DOHH2 (cell line): Measurements from ENCODE around the gene SLC33A1.

Experiments used
- H3F3A ChIP-seq: fragments of 200-600 bp; sonication (generic), shearing (Covaris generic); 2 replicates; pipeline ENCODE4 v1.6.0; 2016; ENCODE audit warnings: antibody characterized with exemption, mild to moderate bottlenecking; ENCODE audit not compliant: control insufficient read depth, insufficient read depth
- H3K27ac ChIP-seq: fragments of 200-600 bp; sonication (generic); 2 replicates; pipeline ENCODE4 v1.5.1; 2014; ENCODE audit warnings: low read depth, mild to moderate bottlenecking, low read length, moderate library complexity
- H3K27me3 ChIP-seq: fragments of 200-600 bp; sonication (generic); 2 replicates; pipeline ENCODE4 v1.6.1; 2014; ENCODE audit warnings: mild to moderate bottlenecking, low read length, mixed read lengths; ENCODE audit not compliant: control insufficient read depth
- H3K36me3 ChIP-seq: fragments of 200-600 bp; sonication (generic); 2 replicates; pipeline ENCODE4 v1.6.1; 2014; ENCODE audit warnings: mild to moderate bottlenecking, low read length, moderate library complexity, mixed read lengths; ENCODE audit not compliant: control insufficient read depth
- H3K4me1 ChIP-seq: fragments of 200-600 bp; sonication (generic); 2 replicates; pipeline ENCODE4 v1.6.1; 2014; ENCODE audit warnings: mild to moderate bottlenecking, low read length, mixed read lengths; ENCODE audit not compliant: control insufficient read depth
- H3K4me2 ChIP-seq: fragments of 200-600 bp; sonication (generic); 2 replicates; pipeline ENCODE4 v1.6.0; 2014; ENCODE audit warnings: mild to moderate bottlenecking, low read length, moderate library complexity
- H3K4me3 ChIP-seq: fragments of 200-600 bp; sonication (generic); 2 replicates; pipeline ENCODE4 v1.5.1; 2014; ENCODE audit warnings: mild to moderate bottlenecking, low read length, mixed read lengths
- H3K79me2 ChIP-seq: fragments of 200-600 bp; sonication (generic); 2 replicates; pipeline ENCODE4 v1.6.1; 2014; ENCODE audit warnings: mild to moderate bottlenecking, low read length, mixed read lengths; ENCODE audit not compliant: control insufficient read depth
- H3K9me2 ChIP-seq: fragments of 200-600 bp; sonication (generic); replicated peaks from 2 replicates; pipeline ENCODE4 v1.6.1; 2014; ENCODE audit warnings: mild to moderate bottlenecking, low read length, mixed read lengths; ENCODE audit not compliant: control insufficient read depth
- H3K9me3 ChIP-seq: fragments of 200-600 bp; sonication (generic); 2 replicates; pipeline ENCODE4 v1.6.1; 2014; ENCODE audit warnings: antibody characterized with exemption, low read length, mixed read lengths; ENCODE audit not compliant: control insufficient read depth, insufficient read depth
- H4K20me1 ChIP-seq: fragments of 200-600 bp; sonication (generic); 2 replicates; pipeline ENCODE4 v1.6.0; 2014; ENCODE audit warnings: low read depth, mild to moderate bottlenecking, antibody characterized with exemption, low read length, moderate library complexity; ENCODE audit not compliant: control insufficient read depth, insufficient read depth
- CTCF ChIP-seq: fragments of 200-600 bp; sonication (generic); IDR thresholded peaks from one replicate; pipeline ENCODE4 v1.5.1; 2014; ENCODE audit warnings: antibody characterized with exemption, mild to moderate bottlenecking, low read depth, low read length; ENCODE audit not compliant: poor library complexity, severe bottlenecking
- EZH2phosphoT487 ChIP-seq: fragments of 200-600 bp; sonication (generic); IDR thresholded peaks from 2 replicates; pipeline ENCODE4 v1.6.1; 2017; ENCODE audit warnings: borderline replicate concordance, mild to moderate bottlenecking, antibody characterized with exemption, low read length, moderate library complexity, mixed read lengths

SLC33A1 gene

GRCh38 chr3:155854141-155854940, at the start of gene SLC33A1:
Gene SLC33A1 (minus strand): TSS chr3:155854427. CDS start chr3:155853997, 430 bp downstream.
- peak within 1 kb of the TSS; percentile 97 for H3K4me3 ChIP-seq
- H3K27me3 ChIP-seq = no peaks in the 10 kb centered on the region
- H3F3A ChIP-seq = peaks cover 5% of the 10 kb centered on the region; the same call in 1 of the 2 replicates
- TF ChIP-seq CTCF (no peak), EZH2phosphoT487 (no peak)
- H4K20me1 ChIP-seq = peaks cover 15% of the 10 kb centered on the region; the same call in 1 of the 2 replicates
- no peaks in the 10 kb centered on the region for H3K9me2 ChIP-seq
- peaks cover 24% of the 10 kb centered on the region for H3K36me3 ChIP-seq
- H3K9me3 ChIP-seq = no peaks in the 10 kb centered on the region
- peak within 1 kb of the TSS; percentile 60 for H3K27ac ChIP-seq
- H3K4me2 ChIP-seq = peak within 1 kb of the TSS; percentile 91
- peaks cover 51% of the 10 kb centered on the region for H3K79me2 ChIP-seq
- peaks cover 26% of the 10 kb centered on the region for H3K4me1 ChIP-seq

GRCh38 chr3:155895379-155895900, 41.2 kb upstream of the SLC33A1 start:
- H3K9me2 ChIP-seq = no peaks in the 10 kb centered on the region
- H4K20me1 ChIP-seq = peaks cover 8% of the 10 kb centered on the region; the same call in 1 of the 2 replicates
- H3K4me3 ChIP-seq = no peak overlapping the region
- H3K27ac ChIP-seq = no peak overlapping the region
- TF ChIP-seq EZH2phosphoT487 (no peak), CTCF (no peak)
- no peaks in the 10 kb centered on the region for H3K9me3 ChIP-seq
- H3K36me3 ChIP-seq = peaks cover 79% of the 10 kb centered on the region
- no peaks in the 10 kb centered on the region for H3K27me3 ChIP-seq
- H3K4me2 ChIP-seq = no peak overlapping the region
- peaks cover 4% of the 10 kb centered on the region; the same call in 1 of the 2 replicates for H3F3A ChIP-seq
- no peaks in the 10 kb centered on the region for H3K4me1 ChIP-seq
- H3K79me2 ChIP-seq = peaks cover 48% of the 10 kb centered on the region

- H3K36me3 ChIP-seq = peaks cover 52% of the 10 kb centered on the region
- no peak overlapping the region for H3K4me3 ChIP-seq
- H3K9me2 ChIP-seq = no peaks in the 10 kb centered on the region
- no peaks in the 10 kb centered on the region for H3K9me3 ChIP-seq
- H3K79me2 ChIP-seq = peaks cover 82% of the 10 kb centered on the region
- H3F3A ChIP-seq = 0 out of 2 replicates have a peak, but pooled peaks cover 4% of the 10 kb centered on the region
- no peaks in the 10 kb centered on the region for H3K27me3 ChIP-seq
- H3K4me1 ChIP-seq = peaks cover 6% of the 10 kb centered on the region; the same call in 1 of the 2 replicates
- peaks cover 13% of the 10 kb centered on the region; the same call in 1 of the 2 replicates for H4K20me1 ChIP-seq
- no peak overlapping the region for H3K27ac ChIP-seq
- no peak overlapping the region for H3K4me2 ChIP-seq
- TF ChIP-seq EZH2phosphoT487 = no peak
- TF ChIP-seq CTCF = no peak
Observed at GRCh38 chr3:155891321-155891720, 37.1 kb upstream of the SLC33A1 start.
